HepG2 (cell line): ENCODE data around the gene SRC. TPM values are rescaled to one million over a fixed set of nuclear protein-coding genes. Genes with fewer than 3 reads are reported as not detected.

Experiments
- HNF4A ChIP-seq: sonication (generic); formaldehyde crosslinking; IDR thresholded peaks from 2 replicates; pipeline ENCODE4 v1.4.0; 2020; ENCODE audit warnings: missing genetic modification reagents
- HOXA9 ChIP-seq: sonication (generic); formaldehyde crosslinking; IDR thresholded peaks from 2 replicates; pipeline ENCODE4 v1.8.1; 2022; ENCODE audit warnings: missing genetic modification reagents, mild to moderate bottlenecking, moderate library complexity, borderline replicate concordance
- IRF2 ChIP-seq: IDR thresholded peaks from 2 replicates; pipeline ENCODE4 v1.6.1; 2018; ENCODE audit warnings: missing genetic modification reagents, missing compliant biosample characterization
- PAF1 ChIP-seq: IDR thresholded peaks from 2 replicates; pipeline ENCODE4 v1.6.1; 2016; ENCODE audit warnings: missing genetic modification reagents, missing compliant biosample characterization
- PLRG1 ChIP-seq: fragments of 450-650 bp; conservative IDR thresholded peaks from 2 replicates; pipeline ENCODE4 v1.6.1; 2016
- RARG ChIP-seq: sonication (generic); formaldehyde crosslinking; IDR thresholded peaks from 2 replicates; pipeline ENCODE4 v1.4.0; 2020; ENCODE audit warnings: low read depth, mild to moderate bottlenecking, missing genetic modification reagents
- RBM39 ChIP-seq: fragments of 200-400 bp; formaldehyde crosslinking; IDR thresholded peaks from one replicate; pipeline ENCODE4 v1.6.1; 2018; ENCODE audit warnings: antibody characterized with exemption, mild to moderate bottlenecking, low read depth, low read length; ENCODE audit not compliant: poor library complexity, severe bottlenecking
- SMAD9 ChIP-seq: sonication (generic); formaldehyde crosslinking; IDR thresholded peaks from 2 replicates; pipeline ENCODE4 v1.5.1; 2020; ENCODE audit warnings: mild to moderate bottlenecking, missing genetic modification reagents
- STAT6 ChIP-seq: sonication (generic); formaldehyde crosslinking; IDR thresholded peaks from 2 replicates; pipeline ENCODE4 v1.4.0; 2020; ENCODE audit warnings: missing genetic modification reagents, mild to moderate bottlenecking, borderline replicate concordance
- USF2 ChIP-seq, 2 experiments: sonication (generic) in 1 of 2; formaldehyde crosslinking in 1 of 2; IDR thresholded peaks; 2 replicates each; pipeline versions ENCODE4 v1.5.1 to v1.6.1; 2011 to 2020; ENCODE audit warnings: borderline replicate concordance in 1 of 2, low read depth in 1 of 2, low read length in 1 of 2, mild to moderate bottlenecking in 1 of 2, missing genetic modification reagents in 1 of 2, moderate library complexity in 1 of 2
- YEATS2 ChIP-seq: sonication (generic); formaldehyde crosslinking; IDR thresholded peaks from 2 replicates; pipeline ENCODE4 v1.4.0; 2020; ENCODE audit warnings: missing genetic modification reagents, borderline replicate concordance
- ZNF10 ChIP-seq: sonication (generic); formaldehyde crosslinking; IDR thresholded peaks from 2 replicates; pipeline ENCODE4 v1.4.0; 2020; ENCODE audit warnings: mild to moderate bottlenecking, low read depth, missing genetic modification reagents, borderline replicate concordance
- ZNF570 ChIP-seq: sonication (generic); formaldehyde crosslinking; IDR thresholded peaks from 2 replicates; pipeline ENCODE4 v1.4.0; 2020; ENCODE audit warnings: mild to moderate bottlenecking, missing genetic modification reagents, borderline replicate concordance
- ZNF597 ChIP-seq: sonication (generic); formaldehyde crosslinking; IDR thresholded peaks from 2 replicates; pipeline ENCODE4 v1.5.0; 2020; ENCODE audit warnings: missing genetic modification reagents
- ZNF747 ChIP-seq: sonication (generic); formaldehyde crosslinking; IDR thresholded peaks from 2 replicates; pipeline ENCODE4 v1.8.1; 2023; ENCODE audit warnings: missing genetic modification reagents, mild to moderate bottlenecking, borderline replicate concordance
- ZSCAN30 ChIP-seq: sonication (generic); formaldehyde crosslinking; IDR thresholded peaks from 2 replicates; pipeline ENCODE4 v1.5.0; 2020; ENCODE audit warnings: mild to moderate bottlenecking, missing genetic modification reagents
- ZXDC ChIP-seq: sonication (generic); formaldehyde crosslinking; IDR thresholded peaks from 2 replicates; pipeline ENCODE4 v1.5.0; 2020; ENCODE audit warnings: mild to moderate bottlenecking, missing genetic modification reagents
- polyA plus RNA-seq, 8 experiments: library from polyadenylated mRNA; depleted of rRNA in 3 of 8; stranded (reverse) in 7 of 8; unstranded in 1 of 8; fragments of >200 nt; fragmentation: Illumina TruSeq in 4 of 8; extraction: Trizol in 4 of 8; gene quantifications; 2 replicates each; pipeline versions ENCODE4 v1.2.1 to v1.2.3, GENCODE V29; 2011 to 2016; ENCODE audit warnings: low read depth in 4 of 8, missing spikeins in 1 of 8, mixed read lengths in 1 of 8; ENCODE audit not compliant: insufficient read depth in 1 of 8
- total RNA-seq, 5 experiments: library from RNA; depleted of rRNA; stranded (reverse); fragments of >200 nt; fragmentation: Illumina TruSeq; extraction: Trizol; gene quantifications; 2 replicates each; pipeline ENCODE4 v1.2.3, GENCODE V29; 2016; ENCODE audit warnings: low read depth in 1 of 5
- TF ChIP-seq, protein P1 (sequence below): sonication (generic); formaldehyde crosslinking; conservative IDR thresholded peaks from 2 replicates; pipeline ENCODE4 v1.8.0; 2022; ENCODE audit warnings: mild to moderate bottlenecking, moderate library complexity, missing genetic modification reagents

Gene SRC
- total and polyA plus RNA-seq, 2 of the 13 experiments (the other 11 are each of a cell fraction or from before 2014, with no cell fraction given) = 54.7 to 192 TPM

DNA sequence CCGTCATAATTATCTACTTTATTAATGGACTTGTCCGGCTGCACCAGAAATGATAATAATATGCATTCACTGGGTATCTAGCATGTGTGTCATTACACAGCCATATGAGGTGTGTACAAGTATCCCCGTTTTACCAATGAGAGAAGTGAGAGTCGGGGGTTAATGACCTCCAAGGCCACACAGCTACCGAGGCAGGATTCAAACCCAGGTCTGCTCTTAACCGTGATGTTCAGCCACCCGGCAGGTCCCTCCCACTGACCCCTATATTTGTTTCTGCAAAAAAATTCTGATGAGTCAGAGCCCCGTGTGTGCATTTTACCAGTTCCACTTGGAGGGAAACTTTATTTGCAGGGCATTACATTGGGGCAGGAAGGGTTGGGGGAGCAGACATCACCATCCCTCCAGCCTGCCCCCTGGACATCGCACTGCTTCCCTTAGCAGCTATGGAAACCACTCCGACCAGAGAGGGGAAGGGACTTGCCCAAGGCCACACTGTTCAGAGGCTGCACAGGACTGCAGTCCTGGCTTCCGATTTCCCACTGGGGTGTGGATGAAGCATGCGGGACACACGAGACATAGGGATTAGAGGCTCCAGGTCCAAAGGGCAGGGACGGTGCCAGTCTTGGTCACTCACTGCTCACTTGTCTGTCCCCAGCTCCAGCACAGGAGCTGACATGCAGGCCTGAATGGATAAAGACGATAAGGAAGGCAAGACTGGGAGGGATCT, 10.1 kb upstream of the SRC start (continued):
- TF ChIP-seq, protein P1, sequence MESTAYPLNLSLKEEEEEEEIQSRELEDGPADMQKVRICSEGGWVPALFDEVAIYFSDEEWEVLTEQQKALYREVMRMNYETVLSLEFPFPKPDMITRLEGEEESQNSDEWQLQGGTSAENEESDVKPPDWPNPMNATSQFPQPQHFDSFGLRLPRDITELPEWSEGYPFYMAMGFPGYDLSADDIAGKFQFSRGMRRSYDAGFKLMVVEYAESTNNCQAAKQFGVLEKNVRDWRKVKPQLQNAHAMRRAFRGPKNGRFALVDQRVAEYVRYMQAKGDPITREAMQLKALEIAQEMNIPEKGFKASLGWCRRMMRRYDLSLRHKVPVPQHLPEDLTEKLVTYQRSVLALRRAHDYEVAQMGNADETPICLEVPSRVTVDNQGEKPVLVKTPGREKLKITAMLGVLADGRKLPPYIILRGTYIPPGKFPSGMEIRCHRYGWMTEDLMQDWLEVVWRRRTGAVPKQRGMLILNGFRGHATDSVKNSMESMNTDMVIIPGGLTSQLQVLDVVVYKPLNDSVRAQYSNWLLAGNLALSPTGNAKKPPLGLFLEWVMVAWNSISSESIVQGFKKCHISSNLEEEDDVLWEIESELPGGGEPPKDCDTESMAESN (CRISPR knock-in tag) = no peak
- TF ChIP-seq PLRG1 (no peak), IRF2 (CRISPR knock-in tag) (no peak; the same call in 1 of the 2 replicates), PAF1 (CRISPR knock-in tag) (no peak), HNF4A (peak; percentile 82), YEATS2 (CRISPR knock-in tag) (peak; percentile 59; the same call in 1 of the 2 replicates), USF2 (IDR thresholded peaks at IDR 0.05; ENCODE audit: low read depth, low read length) (no peak), USF2 (CRISPR knock-in tag; IDR thresholded peaks at IDR 0.05; ENCODE audit: borderline replicate concordance) (no peak), ZNF570 (no peak), HOXA9 (CRISPR knock-in tag) (peak; percentile 68; the same call in 1 of the 2 replicates), ZNF747 (CRISPR knock-in tag) (no peak), ZXDC (CRISPR knock-in tag) (no peak), STAT6 (no peak), ZSCAN30 (CRISPR knock-in tag) (no peak), SMAD9 (CRISPR knock-in tag) (no peak), RBM39 (no peak), RARG (no peak), ZNF10 (no peak), ZNF597 (no peak)
